ENCODE data around the gene SARS2.
A peak's percentile ranks its signal among the peaks of the same experiment; 100 is the strongest.

SARS2 gene

DNA sequence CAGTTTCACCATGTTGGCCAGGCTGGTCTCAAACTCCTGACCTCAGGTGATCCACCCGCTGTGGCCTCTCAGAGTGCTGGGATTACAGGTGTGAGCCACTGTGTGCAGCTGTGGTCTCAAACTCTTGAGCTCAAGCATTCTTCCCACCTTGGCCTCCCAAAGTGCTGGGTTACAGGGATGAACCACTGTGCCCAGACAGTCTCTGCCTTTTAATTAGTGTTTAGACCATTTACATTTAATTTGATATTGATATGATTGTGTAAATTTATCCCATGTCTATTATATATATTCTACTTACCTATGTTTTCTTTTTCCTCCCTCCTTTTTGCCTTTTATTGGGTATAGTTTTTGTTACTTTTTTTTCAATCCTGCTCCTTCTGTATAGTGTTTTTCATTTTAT, 28.9 kb downstream of the SARS2 start:
- Histone ChIP-seq H3K4me2 (ENCODE audit: low read length) (no peak overlapping the region), H3F3A (ENCODE audit: insufficient read depth, low read length) (no peaks in the 10 kb centered on the region), H2AFZ (ENCODE audit: low read length) (no peak overlapping the region), H3K9me2 (ENCODE audit: low read depth, low read length) (no peaks in the 10 kb centered on the region), H3K79me2 (ENCODE audit: insufficient read depth, low read length) (peaks cover 16% of the 10 kb centered on the region), H3K36me3 (ENCODE audit: insufficient read depth, low read length) (peaks cover 28% of the 10 kb centered on the region), H3K27me3 (ENCODE audit: insufficient read depth, low read length) (no peaks in the 10 kb centered on the region), H3K4me3 (ENCODE audit: low read depth, low read length, poor library complexity, severe bottlenecking) (no peak overlapping the region), H3K9ac (ENCODE audit: low read length) (no peak overlapping the region), H3K27ac (ENCODE audit: low read depth, low read length, poor library complexity, severe bottlenecking) (no peak overlapping the region), H3K4me1 (ENCODE audit: insufficient read depth, low read length, severe bottlenecking) (peaks cover 24% of the 10 kb centered on the region), H3K9me3 (ENCODE audit: low read length) (no peaks in the 10 kb centered on the region), H4K20me1 (ENCODE audit: insufficient read depth, low read length) (no peaks in the 10 kb centered on the region)
- no peak for TF ChIP-seq EZH2 (IDR thresholded peaks at IDR 0.05; ENCODE audit: borderline replicate concordance, low read length)
- TF ChIP-seq, protein P1, sequence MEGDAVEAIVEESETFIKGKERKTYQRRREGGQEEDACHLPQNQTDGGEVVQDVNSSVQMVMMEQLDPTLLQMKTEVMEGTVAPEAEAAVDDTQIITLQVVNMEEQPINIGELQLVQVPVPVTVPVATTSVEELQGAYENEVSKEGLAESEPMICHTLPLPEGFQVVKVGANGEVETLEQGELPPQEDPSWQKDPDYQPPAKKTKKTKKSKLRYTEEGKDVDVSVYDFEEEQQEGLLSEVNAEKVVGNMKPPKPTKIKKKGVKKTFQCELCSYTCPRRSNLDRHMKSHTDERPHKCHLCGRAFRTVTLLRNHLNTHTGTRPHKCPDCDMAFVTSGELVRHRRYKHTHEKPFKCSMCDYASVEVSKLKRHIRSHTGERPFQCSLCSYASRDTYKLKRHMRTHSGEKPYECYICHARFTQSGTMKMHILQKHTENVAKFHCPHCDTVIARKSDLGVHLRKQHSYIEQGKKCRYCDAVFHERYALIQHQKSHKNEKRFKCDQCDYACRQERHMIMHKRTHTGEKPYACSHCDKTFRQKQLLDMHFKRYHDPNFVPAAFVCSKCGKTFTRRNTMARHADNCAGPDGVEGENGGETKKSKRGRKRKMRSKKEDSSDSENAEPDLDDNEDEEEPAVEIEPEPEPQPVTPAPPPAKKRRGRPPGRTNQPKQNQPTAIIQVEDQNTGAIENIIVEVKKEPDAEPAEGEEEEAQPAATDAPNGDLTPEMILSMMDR (IDR thresholded peaks at IDR 0.05; ENCODE audit: low read length): no peak

DNA sequence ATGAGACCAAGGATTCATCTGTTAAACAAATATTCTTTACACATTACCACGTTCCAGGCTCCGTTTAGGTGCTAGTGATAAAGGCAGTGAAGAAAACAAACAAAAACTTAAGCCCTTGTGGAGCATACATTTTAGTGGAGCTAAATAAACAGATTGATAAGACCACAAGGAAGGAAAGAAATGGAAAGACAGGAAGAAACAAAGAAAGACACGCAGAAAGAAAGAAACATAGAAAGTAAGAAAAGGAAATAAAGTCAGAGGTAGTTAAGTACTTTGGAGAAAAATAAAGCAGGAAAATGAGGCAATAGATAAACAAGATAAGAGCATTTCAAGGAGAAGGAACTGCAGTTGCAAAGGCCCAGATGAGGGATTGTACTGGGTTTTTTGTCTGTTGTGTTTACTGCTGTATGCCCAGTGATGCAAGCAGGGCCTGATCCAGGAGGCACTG, 29.8 kb downstream of the SARS2 start:
- no peaks in the 10 kb centered on the region for H3K9me2 ChIP-seq (ENCODE audit: low read depth, low read length)
- H3K4me2 ChIP-seq (ENCODE audit: low read length): peak overlapping the region; percentile 82
- peak overlapping the region; percentile 67 for H3K4me3 ChIP-seq (ENCODE audit: low read depth, low read length, poor library complexity, severe bottlenecking)
- no peaks in the 10 kb centered on the region for H4K20me1 ChIP-seq (ENCODE audit: insufficient read depth, low read length)
- TF ChIP-seq, protein P1 (IDR thresholded peaks at IDR 0.05; ENCODE audit: low read length): no peak
- TF ChIP-seq EZH2 (IDR thresholded peaks at IDR 0.05; ENCODE audit: borderline replicate concordance, low read length): no peak
- peaks cover 16% of the 10 kb centered on the region for H3K79me2 ChIP-seq (ENCODE audit: insufficient read depth, low read length)
- peak overlapping the region; percentile 8 for H3K27ac ChIP-seq (ENCODE audit: low read depth, low read length, poor library complexity, severe bottlenecking)
- H3K4me1 ChIP-seq (ENCODE audit: insufficient read depth, low read length, severe bottlenecking): peaks cover 24% of the 10 kb centered on the region
- no peaks in the 10 kb centered on the region for H3K27me3 ChIP-seq (ENCODE audit: insufficient read depth, low read length)
- H3K9me3 ChIP-seq (ENCODE audit: low read length): no peaks in the 10 kb centered on the region
- no peaks in the 10 kb centered on the region for H3F3A ChIP-seq (ENCODE audit: insufficient read depth, low read length)
- peak overlapping the region; percentile 75 for H3K9ac ChIP-seq (ENCODE audit: low read length)
- no peak overlapping the region for H2AFZ ChIP-seq (ENCODE audit: low read length)
- peaks cover 23% of the 10 kb centered on the region for H3K36me3 ChIP-seq (ENCODE audit: insufficient read depth, low read length)

DNA sequence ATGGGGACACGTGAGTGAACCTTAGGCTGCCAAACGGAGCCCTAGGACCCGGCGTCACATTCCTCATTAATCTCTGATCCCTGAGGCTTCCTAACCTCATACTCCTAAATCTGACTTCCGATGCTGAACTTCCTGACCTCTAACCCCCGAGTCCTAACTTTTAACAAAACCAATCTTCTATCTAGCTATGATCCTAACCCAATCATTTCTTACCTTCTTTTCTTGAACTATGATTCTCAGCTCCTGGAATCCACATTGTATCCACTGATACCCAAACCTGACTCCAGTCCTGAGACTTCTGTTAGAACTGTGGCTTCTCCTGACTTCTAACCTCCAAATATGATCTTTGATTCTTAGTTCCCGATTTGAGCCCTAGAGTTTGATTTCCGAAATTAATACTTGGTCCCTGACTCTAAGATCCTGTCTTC, 30.3 kb downstream of the SARS2 start:
- Histone ChIP-seq H3K9me3 (ENCODE audit: low read length) (no peaks in the 10 kb centered on the region), H3K27ac (ENCODE audit: low read depth, low read length, poor library complexity, severe bottlenecking) (peak overlapping the region; percentile 8), H3K4me1 (ENCODE audit: insufficient read depth, low read length, severe bottlenecking) (peaks cover 24% of the 10 kb centered on the region), H3K4me2 (ENCODE audit: low read length) (peak overlapping the region; percentile 82), H3K79me2 (ENCODE audit: insufficient read depth, low read length) (peaks cover 16% of the 10 kb centered on the region), H3K9me2 (ENCODE audit: low read depth, low read length) (no peaks in the 10 kb centered on the region), H3K36me3 (ENCODE audit: insufficient read depth, low read length) (peaks cover 18% of the 10 kb centered on the region), H4K20me1 (ENCODE audit: insufficient read depth, low read length) (no peaks in the 10 kb centered on the region), H3K9ac (ENCODE audit: low read length) (peak overlapping the region; percentile 75), H3F3A (ENCODE audit: insufficient read depth, low read length) (no peaks in the 10 kb centered on the region), H3K27me3 (ENCODE audit: insufficient read depth, low read length) (no peaks in the 10 kb centered on the region), H3K4me3 (ENCODE audit: low read depth, low read length, poor library complexity, severe bottlenecking) (peak overlapping the region; percentile 67), H2AFZ (ENCODE audit: low read length) (no peak overlapping the region)
- TF ChIP-seq, protein P1 (IDR thresholded peaks at IDR 0.05; ENCODE audit: low read length): no peak
- no peak for TF ChIP-seq EZH2 (IDR thresholded peaks at IDR 0.05; ENCODE audit: borderline replicate concordance, low read length)

All from OCI-LY1 (cell line).